HFF-Myc (cell line): ENCODE data around the gene AP2A2.

ENCODE experiments used
- DNase-seq: peaks from one replicate; pipeline ENCODE4 v3.0.0-alpha.2; 2011; ENCODE audit warnings: low read depth; ENCODE audit errors: extremely low read depth
- H3K4me3 ChIP-seq: replicated peaks from 2 replicates; pipeline ENCODE4 v1.5.1; 2011; ENCODE audit warnings: low read depth, mild to moderate bottlenecking, control low read depth, low read length
- TF ChIP-seq, protein P1 (sequence below): IDR thresholded peaks from 2 replicates; pipeline ENCODE4 v1.5.1; 2012; ENCODE audit warnings: mild to moderate bottlenecking, low read depth, low read length, control low read depth; ENCODE audit errors: missing control alignments

Gene AP2A2

DNA sequence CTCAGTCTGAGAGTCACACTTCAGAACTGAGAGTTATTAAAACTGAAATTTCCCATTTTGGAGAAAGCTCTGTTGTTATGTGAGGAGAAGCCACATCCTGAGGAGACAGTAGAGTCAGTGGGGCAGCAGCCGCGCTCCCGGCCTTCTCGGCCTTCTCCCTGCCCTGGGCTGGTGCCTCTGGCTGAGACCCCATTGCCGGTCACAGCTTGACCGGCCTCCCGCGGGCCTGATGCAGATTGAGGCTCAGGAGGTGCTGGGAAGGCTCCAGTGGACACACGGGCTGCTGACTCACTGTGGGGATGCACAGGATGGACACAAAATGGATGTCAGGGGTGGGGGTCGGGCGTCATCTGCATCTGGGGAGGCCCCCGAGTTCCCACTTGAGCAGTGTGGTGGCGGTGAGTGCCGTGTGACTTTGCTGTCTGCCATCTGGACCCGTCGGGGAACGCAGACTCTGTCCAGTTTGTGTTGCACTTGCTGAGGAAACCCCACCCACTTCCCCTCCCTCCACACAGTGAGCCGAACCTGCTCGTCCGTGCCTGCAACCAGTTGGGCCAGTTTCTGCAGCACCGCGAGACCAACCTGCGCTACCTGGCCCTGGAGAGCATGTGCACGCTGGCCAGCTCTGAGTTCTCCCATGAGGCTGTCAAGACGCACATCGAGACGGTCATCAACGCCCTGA is 60.7 kb downstream of the AP2A2 start:
- no peak for DNase-seq
- TF ChIP-seq, protein P1, sequence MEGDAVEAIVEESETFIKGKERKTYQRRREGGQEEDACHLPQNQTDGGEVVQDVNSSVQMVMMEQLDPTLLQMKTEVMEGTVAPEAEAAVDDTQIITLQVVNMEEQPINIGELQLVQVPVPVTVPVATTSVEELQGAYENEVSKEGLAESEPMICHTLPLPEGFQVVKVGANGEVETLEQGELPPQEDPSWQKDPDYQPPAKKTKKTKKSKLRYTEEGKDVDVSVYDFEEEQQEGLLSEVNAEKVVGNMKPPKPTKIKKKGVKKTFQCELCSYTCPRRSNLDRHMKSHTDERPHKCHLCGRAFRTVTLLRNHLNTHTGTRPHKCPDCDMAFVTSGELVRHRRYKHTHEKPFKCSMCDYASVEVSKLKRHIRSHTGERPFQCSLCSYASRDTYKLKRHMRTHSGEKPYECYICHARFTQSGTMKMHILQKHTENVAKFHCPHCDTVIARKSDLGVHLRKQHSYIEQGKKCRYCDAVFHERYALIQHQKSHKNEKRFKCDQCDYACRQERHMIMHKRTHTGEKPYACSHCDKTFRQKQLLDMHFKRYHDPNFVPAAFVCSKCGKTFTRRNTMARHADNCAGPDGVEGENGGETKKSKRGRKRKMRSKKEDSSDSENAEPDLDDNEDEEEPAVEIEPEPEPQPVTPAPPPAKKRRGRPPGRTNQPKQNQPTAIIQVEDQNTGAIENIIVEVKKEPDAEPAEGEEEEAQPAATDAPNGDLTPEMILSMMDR: no peak
- no peak overlapping the region for H3K4me3 ChIP-seq

GRCh38 chr11:986952-987305 is 61.3 kb downstream of the AP2A2 start:
- no peak overlapping the region for H3K4me3 ChIP-seq
- TF ChIP-seq, protein P1: no peak
- DNase-seq: no peak

GRCh38 chr11:987671-988070 is 62.0 kb downstream of the AP2A2 start:
- DNase-seq: no peak
- TF ChIP-seq, protein P1: no peak

GRCh38 chr11:990101-990500 is 64.4 kb downstream of the AP2A2 start:
- DNase-seq: no peak
- TF ChIP-seq, protein P1: no peak
- no peak overlapping the region for H3K4me3 ChIP-seq

More at GRCh38 chr11:987671-988070, 62.0 kb downstream of the AP2A2 start:
- no peak overlapping the region for H3K4me3 ChIP-seq

- no peak overlapping the region for H3K4me3 ChIP-seq
- DNase-seq: no peak
- TF ChIP-seq, protein P1: no peak
These were observed 65.4 kb downstream of the AP2A2 start for GRCh38 chr11:991034-991433.

DNA sequence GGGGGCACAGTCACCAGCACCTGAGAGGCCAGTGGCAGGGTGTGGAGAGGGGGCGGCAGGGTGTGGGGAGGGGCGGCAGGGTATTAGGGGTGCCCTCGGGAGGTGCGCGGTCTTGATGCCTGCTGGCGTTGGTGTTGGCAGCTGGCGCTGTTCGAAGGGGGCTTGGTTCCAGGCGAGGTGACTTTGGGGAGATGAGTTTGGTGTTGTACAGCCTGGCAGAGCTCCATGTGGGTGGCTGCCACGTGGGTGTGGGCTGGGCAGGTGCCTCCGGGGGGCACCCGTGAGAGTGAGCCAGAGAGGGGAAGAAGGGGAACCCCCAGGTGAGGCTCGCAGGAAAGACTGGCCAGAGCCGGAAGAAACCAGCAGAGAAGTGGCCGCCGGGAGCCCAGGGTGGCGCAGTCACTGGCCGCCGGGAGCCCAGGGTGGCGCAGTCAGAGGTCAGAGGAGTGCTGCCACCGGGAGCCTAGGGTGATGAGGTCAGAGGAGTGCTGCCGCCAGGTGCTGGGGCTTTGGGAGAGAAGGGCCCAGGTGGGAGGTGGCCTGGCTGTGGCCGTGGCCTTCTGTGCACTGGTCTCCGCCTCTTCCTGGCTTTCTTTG is 66.1 kb downstream of the AP2A2 start:
- H3K4me3 ChIP-seq: no peak overlapping the region

More for the DNA sequence above, 66.1 kb downstream of the AP2A2 start:
- DNase-seq: no peak
- TF ChIP-seq, protein P1: no peak
